Left colon (tissue), 2 donors: ENCODE measurements around the gene ZIC4. TPM values are rescaled to one million over a fixed set of nuclear protein-coding genes. Genes with fewer than 3 reads are reported as not detected.

Experiments
- ATAC-seq: fragments of 200-7000 bp; cut with Tn5 transposase; one replicate; pipeline ENCODE4 v1.9.1; 2020; ENCODE audit warnings: mild to moderate bottlenecking, moderate library complexity
- DNase-seq, 2 donors: peaks; one replicate each; pipeline ENCODE4 v3.0.0-alpha.2; 2020
- intact Hi-C, 2 donors: fragments of 100-400 bp; cut with DNase I in 1 of 2; cut with micrococcal nuclease in 1 of 2; formaldehyde crosslinking; loops; one replicate each; pipeline versions ENCODE4 v1.11.2 to v1.14.0; 2022; cut with DNase I, micrococcal nuclease
- total RNA-seq, 2 donors: library from RNA; stranded (reverse); fragmentation: NEBNext Ultra II Directional; extraction: Animal tissue kit (Norgen Biotek cat#: 25700); gene quantifications; one replicate each; pipeline ENCODE4 v1.2.1, GENCODE V29; 2021
- donor health status: DM: no; HTN: no; CAD: no.
- donor health status: DM: yes; HTN: yes; CAD: no.

Gene ZIC4
- total RNA-seq, 2 donors from 2014 or later = not detected

DNA sequence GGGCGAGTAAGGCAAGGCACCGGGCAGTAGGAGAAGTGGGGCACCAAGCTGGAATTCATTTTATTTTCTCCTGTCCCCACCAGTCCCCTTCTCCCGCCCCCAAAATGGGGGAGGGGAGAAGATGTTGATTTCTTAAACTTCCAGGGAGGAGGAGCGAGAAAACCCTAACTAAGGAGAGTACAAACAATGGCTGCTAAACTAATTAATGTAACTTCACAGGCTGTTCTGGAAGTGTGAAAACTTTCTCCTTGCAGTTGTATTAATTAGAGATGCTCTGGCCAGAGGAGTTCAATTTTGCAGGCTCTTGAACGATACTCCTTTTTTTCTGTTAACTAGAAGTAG lies 11.5 kb downstream of the ZIC4 start:
- DNase-seq (no peak), ATAC-seq (no peak)
- intact Hi-C loops = no loop called here

DNA sequence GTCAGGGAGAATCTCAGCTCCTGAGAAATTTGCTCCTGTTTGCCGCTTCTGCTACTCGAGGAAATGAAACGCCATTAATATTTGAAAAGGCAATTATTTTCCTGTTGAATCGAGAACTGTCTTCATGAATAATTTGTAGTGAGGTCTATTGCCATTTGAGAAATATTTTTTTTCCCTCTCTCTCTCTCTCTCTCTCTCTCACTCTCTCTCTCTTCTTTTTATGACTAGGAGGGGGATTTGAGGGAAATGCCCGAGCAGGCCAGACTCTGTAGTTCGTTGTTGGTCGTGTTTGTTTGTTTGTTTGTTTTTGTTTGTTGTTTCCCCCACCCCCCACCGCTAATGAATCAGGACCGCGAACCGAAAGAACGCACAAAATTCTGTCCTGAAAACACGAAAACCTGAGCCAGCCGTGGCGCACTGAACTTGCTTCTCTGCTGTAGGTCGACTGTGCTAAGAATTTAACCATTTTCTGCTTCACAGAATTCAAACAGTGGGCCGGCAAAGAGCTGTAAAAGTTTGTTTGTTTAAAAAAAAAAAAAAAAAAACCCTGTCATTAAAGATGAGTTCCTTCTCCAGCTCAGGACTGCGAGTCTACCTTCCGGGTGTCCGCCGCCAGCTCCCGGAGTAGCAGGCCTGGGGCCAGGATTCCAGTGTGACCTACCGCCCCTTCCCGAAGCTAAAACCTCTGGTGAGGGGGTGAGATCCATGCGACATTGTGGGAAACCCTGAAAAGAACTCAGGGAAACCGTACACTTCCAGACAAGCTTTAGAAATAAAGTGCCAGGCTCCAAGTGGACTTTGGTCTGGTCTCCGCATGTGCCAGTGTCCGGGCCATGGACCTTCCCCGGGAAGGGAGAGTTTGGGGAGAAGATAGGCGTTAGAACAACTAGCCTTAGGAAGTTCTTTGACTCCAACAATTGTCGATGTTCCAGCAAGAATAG lies 12.1 kb downstream of the ZIC4 start:
- intact Hi-C loops = no loop called here
- no peak for DNase-seq
- no peak for ATAC-seq

DNA sequence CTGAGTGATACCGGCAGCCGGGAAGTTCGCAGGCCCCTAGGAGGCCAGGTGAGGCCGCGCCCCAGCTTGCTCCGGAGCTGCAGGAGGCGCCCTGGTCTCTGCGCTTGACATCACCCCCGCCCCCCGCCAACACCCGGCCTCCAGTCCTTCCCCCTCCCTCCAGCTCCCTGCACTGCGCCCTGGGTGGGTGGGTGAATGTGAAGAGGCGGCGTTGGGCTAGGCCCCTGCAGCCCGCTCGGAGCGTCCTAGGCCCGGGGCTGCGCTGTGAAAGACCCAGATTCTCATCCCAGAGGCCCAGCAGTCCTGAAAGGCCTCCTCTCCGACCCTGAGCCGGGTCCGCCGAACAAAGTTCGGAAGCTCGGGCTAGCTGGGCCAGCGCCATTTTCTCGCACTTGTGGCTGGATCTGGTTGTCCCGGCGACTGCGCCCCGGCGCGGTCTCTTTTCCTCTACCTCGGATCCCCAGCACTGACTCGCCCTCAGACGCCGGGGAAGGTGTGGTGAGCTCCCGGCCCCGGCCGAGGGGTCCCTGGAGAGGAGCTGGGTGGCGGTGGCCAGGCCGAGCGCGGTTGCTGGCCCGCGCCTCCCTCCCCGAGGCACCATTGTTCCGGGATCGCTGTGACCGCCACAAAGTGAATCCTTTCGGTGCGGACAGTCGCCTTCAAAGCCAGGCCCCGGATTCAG lies 12.9 kb downstream of the ZIC4 start:
- no peak for DNase-seq
- ATAC-seq = peak; percentile 21
- intact Hi-C loops = no loop called here

DNA sequence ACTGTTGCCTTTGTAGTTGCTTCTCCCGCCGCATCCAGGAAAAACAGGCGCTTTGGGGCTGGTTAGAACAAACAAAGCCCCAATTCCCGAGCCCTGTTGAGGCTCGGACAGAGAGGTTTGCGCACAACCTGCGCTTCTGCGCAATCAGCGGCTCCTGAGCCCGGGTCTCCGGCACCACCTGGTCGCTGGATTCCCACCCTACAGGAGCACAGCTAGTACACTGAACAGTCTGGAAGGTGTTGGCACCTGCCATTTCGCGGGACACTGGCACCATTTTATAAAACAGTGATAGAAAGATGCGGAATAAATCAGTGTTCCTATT lies 13.8 kb downstream of the ZIC4 start:
- intact Hi-C loops = no loop called here
- ATAC-seq = no peak
- no peak for DNase-seq

DNA sequence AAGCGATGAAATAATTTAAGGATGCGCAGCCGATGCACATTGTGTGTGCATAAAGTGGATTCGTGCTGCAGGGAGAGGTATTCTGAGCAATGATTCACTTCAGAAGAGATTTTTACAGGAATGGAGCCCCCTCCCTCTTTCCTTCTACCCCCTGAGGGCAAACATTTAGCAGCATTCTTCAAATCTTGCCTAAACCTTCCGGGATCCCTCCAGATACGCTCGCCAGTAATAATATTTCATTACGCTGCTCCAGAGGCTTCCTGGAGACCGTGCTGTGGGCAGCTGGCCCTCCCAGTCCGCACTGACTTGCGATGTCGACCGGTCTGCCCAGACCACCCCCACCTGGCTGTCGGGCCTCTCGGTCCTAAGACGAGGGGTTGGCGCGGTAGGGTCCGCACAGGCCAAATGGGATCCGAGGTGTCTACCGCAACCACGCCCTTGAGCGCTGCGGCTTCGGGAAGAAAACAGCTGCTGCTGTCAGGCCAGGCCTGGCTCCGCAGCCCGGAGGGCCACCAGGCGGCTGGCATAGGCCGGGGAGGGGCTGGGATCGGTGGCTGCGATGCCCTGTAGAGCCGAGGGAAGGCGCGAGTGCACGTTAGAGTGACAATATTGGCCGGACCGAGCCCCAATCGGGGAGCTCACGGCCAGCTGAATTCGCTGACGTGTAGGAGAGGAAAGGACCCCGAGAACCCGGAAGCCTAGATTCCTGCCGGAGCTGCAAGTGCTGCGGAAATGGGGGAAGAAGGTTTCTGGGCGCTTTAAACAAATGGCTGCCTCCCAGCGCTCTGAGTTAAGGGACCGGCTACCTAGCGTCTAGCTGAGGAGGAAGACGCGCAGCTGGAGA lies 14.3 kb downstream of the ZIC4 start:
- intact Hi-C loops = no loop called here
- DNase-seq (no peak), ATAC-seq (peak; percentile 46)

DNA sequence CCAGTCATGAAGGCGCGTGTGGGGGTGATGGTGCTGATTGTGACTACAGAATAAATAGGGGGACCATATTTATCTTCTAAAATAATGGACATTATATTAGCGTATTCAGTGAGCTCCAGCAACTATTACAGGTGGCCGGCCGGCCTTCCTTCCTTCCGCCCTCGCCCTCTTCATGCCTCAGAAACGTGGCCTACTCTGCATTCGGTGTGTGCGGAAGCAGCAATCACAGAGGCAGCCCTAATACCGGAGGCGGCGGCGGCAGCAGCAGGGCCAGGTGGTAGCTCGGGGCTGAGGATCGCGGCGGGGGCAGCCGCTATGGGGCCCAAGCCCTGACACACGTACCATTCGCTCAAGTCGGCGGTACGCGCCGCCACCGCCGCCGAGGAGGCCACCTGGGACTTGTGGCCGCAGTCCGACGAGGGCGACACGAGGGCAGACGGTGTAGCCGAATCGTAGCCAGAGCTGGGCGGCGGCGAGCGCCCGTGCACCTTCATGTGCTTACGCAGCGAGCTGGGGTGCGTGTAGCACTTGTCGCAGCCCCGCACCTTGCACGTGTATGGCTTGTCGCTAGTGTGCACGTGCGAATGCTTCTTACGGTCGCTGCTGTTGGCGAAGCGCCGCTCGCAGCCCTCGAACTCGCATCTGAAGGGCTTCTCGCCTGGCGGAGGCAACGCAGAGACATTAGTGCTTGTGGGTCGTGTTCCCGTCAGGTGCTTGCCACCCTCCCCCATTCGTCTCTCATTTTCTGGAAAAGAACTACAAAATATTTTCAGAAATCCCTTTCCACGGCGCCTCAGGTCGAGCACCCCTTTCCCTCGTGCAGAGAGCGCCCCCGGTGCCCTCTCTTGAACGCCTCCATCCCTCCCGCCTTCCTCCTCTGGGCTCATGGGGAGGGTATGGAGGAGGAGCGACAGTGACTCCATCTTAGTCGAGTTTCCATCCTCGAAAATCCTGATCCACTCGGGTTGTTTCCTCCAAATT lies 15.5 kb downstream of the ZIC4 start:
- intact Hi-C loops = no loop called here
- ATAC-seq (no peak), DNase-seq (no peak)

DNA sequence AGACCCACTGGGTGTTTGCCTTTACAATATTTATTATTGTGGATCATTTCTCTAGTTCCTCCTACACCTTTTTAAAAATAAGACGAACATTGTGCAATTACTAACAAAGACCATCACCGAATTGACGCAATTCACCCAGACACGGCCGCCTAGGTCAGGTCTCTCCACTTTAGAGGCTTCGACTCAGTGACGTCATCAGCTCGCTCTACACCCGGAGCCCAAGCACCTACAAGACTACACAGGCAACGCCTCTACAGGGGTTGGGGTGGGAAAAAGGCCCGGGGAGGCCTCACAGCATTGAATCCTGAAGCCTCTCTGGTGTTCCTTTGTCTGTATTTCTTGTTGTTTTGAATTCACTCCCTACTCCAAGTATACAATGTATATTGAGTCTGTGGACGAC lies 16.6 kb downstream of the ZIC4 start:
- ATAC-seq = no peak
- intact Hi-C loops = no loop called here

DNA sequence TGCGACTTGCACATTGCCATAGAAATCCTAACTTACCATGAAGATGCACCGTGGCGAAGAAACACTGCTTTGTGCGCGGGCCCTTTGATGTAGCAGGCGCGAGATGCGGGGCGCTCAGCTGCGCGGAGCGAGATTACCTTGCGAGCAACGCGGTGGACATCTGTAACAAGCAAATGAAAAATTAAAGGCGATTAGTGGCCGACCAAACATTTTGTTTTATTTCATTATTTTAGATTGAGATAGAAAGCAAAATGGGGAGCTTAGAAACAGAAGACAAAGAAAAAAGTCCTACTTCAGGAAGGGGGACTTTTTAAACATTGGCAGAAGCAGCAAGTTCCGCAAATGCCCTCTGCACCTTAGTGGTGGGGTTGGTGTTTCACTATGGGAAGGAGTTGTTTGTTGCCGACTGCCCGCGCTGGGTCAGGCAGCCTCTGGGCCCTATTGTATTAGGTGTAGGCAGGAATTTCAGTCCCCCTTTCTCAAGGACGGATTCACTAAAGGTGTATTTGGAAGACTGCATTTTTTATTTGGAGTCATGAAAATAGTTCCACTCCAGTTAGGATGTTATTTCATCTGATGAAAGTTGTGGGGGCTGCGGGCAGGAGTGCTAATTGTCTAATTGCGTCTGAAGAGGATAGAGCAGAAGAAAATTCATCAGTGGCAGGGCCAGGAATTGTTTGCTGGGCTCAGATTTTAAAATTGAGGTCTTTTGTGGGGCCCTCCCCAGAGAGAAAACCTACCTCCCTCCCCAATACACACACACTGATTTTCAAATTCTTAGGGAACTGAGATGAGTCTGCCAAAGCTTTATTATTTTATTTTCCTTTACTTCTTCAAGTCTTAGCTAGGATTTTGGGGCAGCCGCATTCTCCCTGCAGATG lies 17.4 kb downstream of the ZIC4 start:
- DNase-seq = no peak
- no peak for ATAC-seq
- intact Hi-C loops = no loop called here

More for the DNA sequence above, 16.6 kb downstream of the ZIC4 start:
- DNase-seq = no peak

DNA sequence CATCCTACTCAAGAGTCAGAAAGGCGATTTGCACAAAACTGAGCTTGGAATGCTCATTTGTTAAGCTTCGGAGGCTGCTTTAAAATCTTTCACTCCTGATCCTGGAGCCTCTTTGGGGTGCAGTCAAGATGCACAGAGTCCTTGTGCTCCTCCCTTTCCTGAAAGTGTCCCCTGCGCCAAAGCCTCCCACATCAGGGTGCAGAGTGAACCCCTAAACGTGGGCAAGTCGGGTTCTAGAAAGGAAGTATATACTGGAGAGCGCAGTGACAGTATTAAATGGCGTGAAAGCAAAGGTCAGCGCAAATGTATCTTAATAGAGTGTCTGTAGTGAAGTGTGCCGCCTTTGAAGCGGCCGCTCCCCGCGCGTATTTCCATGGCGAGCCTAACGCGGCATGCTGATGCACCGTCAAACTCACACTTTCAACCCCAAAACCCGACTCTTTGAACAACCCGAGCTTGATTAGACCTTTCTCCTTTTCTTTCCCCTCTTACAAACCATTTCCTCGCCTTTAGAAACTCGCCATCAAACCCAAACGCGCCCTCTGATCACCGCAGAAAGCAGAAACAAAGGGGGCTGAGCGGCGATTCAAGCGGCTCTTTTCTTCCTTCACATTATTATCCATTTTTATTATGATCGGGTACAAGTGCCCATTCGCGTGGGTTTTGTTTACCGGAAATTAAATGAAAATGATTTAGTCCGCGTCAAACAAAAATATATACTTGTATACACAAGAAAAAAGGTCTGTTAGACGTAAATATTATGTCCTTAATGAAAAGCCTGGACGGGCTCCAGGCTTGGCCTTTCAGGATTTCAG lies 18.3 kb downstream of the ZIC4 start:
- intact Hi-C loops = no loop called here
- DNase-seq (no peak), ATAC-seq (no peak)

DNA sequence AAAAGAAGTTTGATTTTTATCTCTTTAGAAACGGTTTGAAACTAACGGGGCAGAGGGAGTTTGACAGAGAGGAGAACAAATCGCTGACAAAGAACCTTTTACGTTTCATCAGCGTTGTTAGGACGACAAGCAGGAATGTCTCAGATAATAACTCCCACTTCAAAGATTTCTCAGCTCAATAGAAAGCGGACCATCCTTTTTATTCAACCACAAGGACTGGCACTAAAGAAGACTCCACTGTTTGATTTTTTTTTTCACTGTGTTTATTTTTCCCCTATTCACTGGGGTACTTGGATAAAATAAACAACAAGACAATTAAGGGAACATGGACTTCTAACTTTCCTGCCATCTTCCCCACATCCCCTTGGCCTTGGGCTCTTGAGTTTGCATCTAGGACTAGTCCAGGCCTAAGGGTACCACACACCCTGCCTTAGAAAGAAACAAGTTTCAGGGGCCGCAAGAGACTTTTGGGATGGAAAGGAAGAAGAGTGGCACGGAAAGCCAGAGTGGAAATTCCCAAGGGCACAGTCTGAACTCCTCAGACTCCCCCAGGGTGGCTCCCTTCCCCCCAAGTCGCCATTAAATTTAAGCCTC lies 19.0 kb downstream of the ZIC4 start:
- intact Hi-C loops = no loop called here
- DNase-seq (no peak), ATAC-seq (no peak)

DNA sequence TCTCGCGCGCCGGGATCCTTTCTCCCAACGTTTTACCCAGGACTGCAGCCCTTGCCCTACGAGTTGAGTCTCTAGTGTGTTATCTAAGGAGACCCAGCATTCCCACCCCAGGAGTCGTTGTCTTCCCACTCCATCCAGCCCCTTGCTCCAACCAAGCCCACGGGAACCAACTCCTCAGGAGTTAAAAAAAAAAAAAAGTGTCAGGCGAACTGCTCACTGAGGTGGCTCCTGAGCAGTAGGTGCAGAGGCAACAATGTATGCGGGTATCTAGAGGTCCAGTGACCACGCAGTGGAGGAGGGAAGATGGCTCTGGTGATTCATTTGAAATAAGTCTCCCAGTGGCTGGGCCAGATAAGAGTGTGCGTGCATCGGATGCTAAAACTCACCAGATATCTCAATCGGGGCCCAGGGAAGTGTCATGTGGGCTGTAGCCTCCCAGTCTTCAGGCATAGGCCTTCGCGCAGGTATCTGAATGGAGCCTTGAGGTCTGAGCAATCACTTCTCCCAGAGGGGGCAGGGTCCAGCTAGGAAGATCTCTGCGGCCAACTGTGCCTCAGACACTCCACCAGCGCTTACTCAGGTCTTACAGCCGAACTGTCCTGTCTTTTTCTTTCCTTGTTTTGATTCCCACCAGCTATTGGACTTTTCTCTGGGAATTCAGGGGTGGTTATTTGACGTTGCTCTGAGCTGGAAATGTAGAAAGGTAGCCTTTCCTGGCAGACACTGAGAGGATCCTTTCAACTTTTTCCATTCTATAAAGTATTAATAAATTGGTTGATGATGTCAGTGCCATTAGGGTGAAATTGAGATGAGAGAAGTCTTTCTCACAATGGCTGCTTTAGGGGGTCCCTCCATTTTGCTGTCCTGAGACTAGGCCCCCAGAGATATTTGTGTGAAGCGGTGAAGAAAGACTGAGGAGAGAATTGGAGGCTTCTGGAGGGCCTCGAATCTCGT lies 21.0 kb downstream of the ZIC4 start:
- intact Hi-C loops = no loop called here
- no peak for DNase-seq
- ATAC-seq = no peak

DNA sequence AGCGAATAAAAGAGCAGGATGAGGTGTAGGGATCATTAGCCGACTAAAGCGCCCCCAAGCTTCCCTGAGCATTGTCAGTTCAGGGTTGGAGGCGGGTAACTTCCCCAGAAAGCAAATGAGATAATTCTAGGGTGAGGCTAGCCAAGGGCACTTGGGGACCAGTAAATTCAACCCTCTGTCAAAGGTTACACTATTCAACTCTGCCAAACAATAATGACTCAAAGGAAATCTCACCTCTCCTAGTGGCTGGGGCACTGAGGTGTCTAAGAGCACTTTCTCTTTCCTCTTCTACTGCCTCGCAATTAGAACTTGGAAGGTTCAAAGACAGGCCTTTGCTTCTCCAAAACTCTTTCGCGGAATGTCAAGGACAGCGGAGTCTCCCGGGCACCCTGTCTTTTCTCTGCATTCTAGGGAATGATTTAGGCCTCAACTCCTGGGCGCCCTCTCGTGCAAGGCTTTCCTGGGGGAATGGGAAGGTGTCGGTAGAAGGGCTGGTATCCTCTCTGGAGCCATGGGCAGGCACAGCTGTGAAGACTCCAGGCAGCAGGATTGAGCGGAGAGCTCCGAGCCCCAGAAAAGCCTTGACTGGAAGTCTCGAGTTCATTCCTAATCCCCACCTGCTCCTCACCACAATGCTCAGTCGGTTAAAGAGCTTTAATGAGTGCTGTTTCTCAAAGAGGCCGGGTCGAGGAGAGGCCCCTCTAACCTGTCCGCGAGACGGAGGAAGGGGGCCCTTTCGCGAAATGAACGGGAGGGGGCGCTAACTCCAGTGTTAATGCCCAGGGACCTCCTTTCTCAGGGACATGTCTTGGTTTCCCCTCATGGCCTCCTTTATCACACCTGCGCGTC lies 21.9 kb downstream of the ZIC4 start:
- no peak for DNase-seq
- intact Hi-C loops = no loop called here
- ATAC-seq = no peak

DNA sequence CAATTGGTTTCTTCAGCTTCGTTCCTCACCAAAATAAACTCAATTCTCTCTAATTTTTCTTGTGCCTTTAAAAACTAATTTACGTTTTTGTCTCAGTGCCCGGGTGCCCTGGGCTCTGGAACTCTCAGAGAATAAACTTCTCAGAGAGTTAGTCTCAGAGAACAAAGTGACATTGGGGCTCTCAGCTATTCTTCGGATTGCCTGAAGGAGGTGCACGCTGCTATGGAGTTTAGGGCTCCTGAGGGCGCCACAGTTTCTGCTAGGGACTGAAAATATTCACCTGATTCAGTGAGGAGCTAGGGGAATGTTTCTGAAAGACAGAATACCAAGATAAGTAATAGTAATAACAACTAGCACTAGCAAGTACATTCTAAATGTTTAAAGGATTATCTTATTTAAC lies 22.7 kb downstream of the ZIC4 start:
- no peak for DNase-seq
- intact Hi-C loops = no loop called here
- ATAC-seq = no peak

DNA sequence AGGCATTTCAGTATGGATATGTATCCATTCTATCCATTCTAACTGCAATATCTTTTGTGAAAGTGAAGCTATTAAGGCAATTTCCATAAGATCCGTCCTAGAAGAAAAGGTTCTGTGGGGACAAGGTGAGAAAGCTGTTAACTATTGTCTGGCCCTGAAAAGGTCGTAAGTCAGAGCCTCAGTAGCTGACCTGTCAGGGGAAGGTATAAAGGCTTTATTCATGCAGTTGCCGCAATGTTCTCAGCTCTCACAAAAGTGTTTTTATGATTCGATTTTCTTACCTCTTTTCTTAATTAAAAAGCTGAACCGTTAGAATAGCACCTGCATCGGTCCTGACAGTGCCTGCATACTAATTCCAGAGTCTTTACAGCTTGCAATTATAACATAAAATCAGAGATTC lies 24.7 kb downstream of the ZIC4 start:
- ATAC-seq (no peak), DNase-seq (no peak)
- intact Hi-C loops = no loop called here

DNA sequence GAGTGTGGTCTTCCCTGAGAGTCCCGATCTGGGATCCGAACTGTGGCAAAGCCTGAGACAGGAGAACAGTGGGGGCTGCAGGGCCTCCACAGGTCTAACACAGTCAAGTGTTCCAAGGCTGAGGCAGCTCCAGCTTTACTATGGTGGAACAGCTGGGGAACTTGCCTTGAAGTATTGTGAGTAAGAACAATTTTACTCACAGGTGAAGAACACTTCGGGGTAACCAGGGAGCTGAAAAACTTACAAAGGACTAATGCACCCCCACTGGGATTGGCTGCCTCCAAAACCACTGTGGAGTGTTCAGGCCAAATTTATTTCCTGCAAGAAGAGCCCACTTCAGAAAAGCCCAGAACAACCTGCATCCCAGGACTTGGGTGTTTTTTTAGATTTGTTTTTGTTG lies 25.4 kb downstream of the ZIC4 start:
- intact Hi-C loops = no loop called here
- DNase-seq (no peak), ATAC-seq (no peak)
